ENCODE results near the gene C19orf38. TPM values are rescaled to one million over a fixed set of nuclear protein-coding genes. Genes with fewer than 3 reads are reported as not detected.
A peak's percentile ranks its signal among the peaks of the same experiment; 100 is the strongest.

C19orf38 gene
- total RNA-seq, 1 donor from 2014 or later, result 4.2 TPM

GRCh38 chr19:10918359-10918758 lies 70.1 kb downstream of the C19orf38 start:
- H3K9me3 ChIP-seq (ENCODE audit: control insufficient read depth in 3 of 3, low read length in 3 of 3), result no peaks in the 10 kb centered on the region
- H3K9ac ChIP-seq (ENCODE audit: low read depth in 1 of 3, low read length in 3 of 3), result peak overlapping the region in 1 of 3 donors; percentile 45
- peak overlapping the region; percentile 20 for H3K27ac ChIP-seq (ENCODE audit: low read depth, low read length)
- H3K36me3 ChIP-seq (ENCODE audit: control insufficient read depth in 3 of 3, insufficient read depth in 3 of 3, low read length in 3 of 3), result peaks cover 41 to 66% (median 58%) of the 10 kb centered on the region in 3 donors
- H3K4me3 ChIP-seq (ENCODE audit: low read length in 3 of 3), result no peak overlapping the region
- no peaks in the 10 kb centered on the region for H3K27me3 ChIP-seq (ENCODE audit: control insufficient read depth in 3 of 3, insufficient read depth in 3 of 3, low read length in 3 of 3)
- peaks cover 20 to 65% (median 41%) of the 10 kb centered on the region in 3 donors for H3K4me1 ChIP-seq (ENCODE audit: control insufficient read depth in 3 of 3, insufficient read depth in 3 of 3, low read length in 3 of 3)

Small RNA genes lying within 50 kb of the gene (small RNA-seq; reads per million reads assigned to genes)
- 0.81 reads per million, percentile 74 among the genes with 10 or more reads in this experiment for gene MIR199A1
- gene MIR6793, result not detected

Other genes with a start within 250 kb of the C19orf38 start
- 41.2 TPM for gene SLC44A2, start 222.9 kb upstream of the C19orf38 start, total RNA-seq
- 69.4 TPM for gene ILF3, start 194.1 kb upstream of the C19orf38 start, total RNA-seq
- gene QTRT1, start 147.0 kb upstream of the C19orf38 start, total RNA-seq, result 27.7 TPM
- 54.8 TPM for gene DNM2, start 130.3 kb upstream of the C19orf38 start, total RNA-seq
- 39.7 TPM for gene TMED1, start 12.2 kb upstream of the C19orf38 start, total RNA-seq
- 19.8 TPM for gene CARM1, start 23.1 kb downstream of the C19orf38 start, total RNA-seq
- 30.3 TPM for gene YIPF2, start 80.2 kb downstream of the C19orf38 start, total RNA-seq
- 25.6 TPM for gene TIMM29, start 80.4 kb downstream of the C19orf38 start, total RNA-seq
- gene SMARCA4, start 112.6 kb downstream of the C19orf38 start, total RNA-seq, result 58.5 TPM
- gene LDLR, start 241.0 kb downstream of the C19orf38 start, total RNA-seq, result 45.9 TPM

Data from skeletal muscle tissue (tissue), 5 donors.